Sigmoid colon (tissue), 7 donors: ENCODE measurements around the gene LMBR1. TPM values are rescaled to one million over a fixed set of nuclear protein-coding genes. Genes with fewer than 3 reads are reported as not detected.

Experiments used
- DNase-seq: peaks from one replicate; pipeline ENCODE4 v3.0.0-alpha.2; 2019
- H3K27ac ChIP-seq, 4 donors: fragments of 200-600 bp; sonication (generic); one replicate each; pipeline ENCODE4 v1.5.1; 2016 to 2019; ENCODE audit warnings: mild to moderate bottlenecking in 1 of 4
- H3K27me3 ChIP-seq, 3 donors: fragments of 200-600 bp; sonication (generic); one replicate each; pipeline ENCODE4 v1.5.1; 2019; ENCODE audit warnings: mild to moderate bottlenecking in 1 of 3
- H3K36me3 ChIP-seq, 4 donors: fragments of 200-600 bp; sonication (generic); one replicate each; pipeline ENCODE4 v1.5.1; 2016 to 2019
- H3K4me1 ChIP-seq, 4 donors: fragments of 200-600 bp; sonication (generic); one replicate each; pipeline ENCODE4 v1.5.1; 2017 to 2019
- H3K4me3 ChIP-seq, 4 donors: fragments of 200-600 bp; sonication (generic); one replicate each; pipeline ENCODE4 v1.5.1; 2017 to 2019; ENCODE audit warnings: mild to moderate bottlenecking in 2 of 4, moderate library complexity in 1 of 4
- H3K9me3 ChIP-seq, 4 donors: fragments of 200-600 bp in 3 of 4; sonication (generic) in 3 of 4; one replicate each; pipeline versions ENCODE4 v1.5.1 to v1.6.1; 2013 to 2019
- CTCF ChIP-seq, 4 experiments: fragments of 450-650 bp in 3 of 4; fragments of 200-600 bp in 1 of 4; IDR thresholded peaks; one replicate each; pipeline ENCODE4 v1.5.1; 2016 to 2019; ENCODE audit warnings: antibody characterized with exemption in 4 of 4, mild to moderate bottlenecking in 3 of 4, moderate library complexity in 2 of 4
- EP300 ChIP-seq, 4 donors: sonication (generic); formaldehyde crosslinking; IDR thresholded peaks; one replicate each; pipeline ENCODE4 v1.6.1; 2017; ENCODE audit warnings: antibody characterized with exemption in 4 of 4
- POLR2A ChIP-seq, 2 donors: fragments of 450-650 bp; IDR thresholded peaks; one replicate each; pipeline ENCODE4 v1.6.1; 2016; ENCODE audit warnings: antibody characterized with exemption in 2 of 2, mild to moderate bottlenecking in 2 of 2, moderate library complexity in 2 of 2
- POLR2AphosphoS5 ChIP-seq, 4 donors: sonication (generic); formaldehyde crosslinking; IDR thresholded peaks; one replicate each; pipeline ENCODE4 v1.6.1; 2017; ENCODE audit warnings: antibody characterized with exemption in 4 of 4
- WGBS, 2 donors: extraction: QIAGEN DNeasy Blood & Tissue Kit; methylation state at CpG; one replicate each; pipeline ENCODE4 v1.1.7; 2013; 5-methylcytosine and 5-hydroxymethylcytosine counted together
- intact Hi-C: fragments of 100-400 bp; cut with DNase I; formaldehyde crosslinking; loops from one replicate; pipeline ENCODE4 v1.15.1; 2023
- polyA plus RNA-seq, 3 donors: library from polyadenylated mRNA; stranded (reverse); fragments of 200-250 nt; gene quantifications; one replicate each; pipeline ENCODE4 v1.2.3, GENCODE V29; 2013
- total RNA-seq, 4 donors: library from RNA; depleted of rRNA; stranded (reverse); fragments of >200 nt; gene quantifications; one replicate each; pipeline ENCODE4 v1.1.0, GENCODE V29; 2016
- donor health status: healthy with polysubstance abuse.
- donor health status: Bipolar disorder and iron deficiency.
- donor health status: healthy.

The LMBR1 gene
- total and polyA plus RNA-seq, 7 donors = 2.5 to 60.9 (median 43.9) TPM

DNA sequence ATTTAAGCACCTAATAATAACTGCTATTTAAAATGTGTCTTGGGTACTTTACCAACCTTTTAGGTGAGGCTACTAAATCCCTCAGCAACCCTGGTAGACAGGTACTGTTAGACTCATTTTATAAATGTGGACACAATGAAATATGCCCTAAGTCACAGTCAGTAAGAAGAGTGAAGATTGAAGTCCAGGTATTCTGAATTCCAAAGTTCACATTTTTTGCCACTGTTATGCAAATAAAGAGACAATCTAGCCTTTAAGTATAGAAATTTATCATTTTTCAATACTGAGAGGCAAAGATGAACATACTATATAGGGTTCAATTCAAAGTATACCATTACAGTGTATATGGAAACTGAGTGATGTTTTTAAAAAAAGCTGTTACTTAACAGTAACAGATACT lies 102.7 kb downstream of the LMBR1 start:
- peaks cover 0 to 7% (median 0%) of the 10 kb centered on the region in 4 donors for H3K36me3 ChIP-seq
- H3K9me3 ChIP-seq = no peaks in the 10 kb centered on the region
- H3K27ac ChIP-seq = no peak overlapping the region
- intact Hi-C loops = no loop called here
- no peaks in the 10 kb centered on the region for H3K4me1 ChIP-seq
- no peak overlapping the region for H3K4me3 ChIP-seq
- TF ChIP-seq POLR2AphosphoS5 (IDR thresholded peaks at IDR 0.05) (no peak), EP300 (IDR thresholded peaks at IDR 0.05) (no peak), POLR2A (IDR thresholded peaks at IDR 0.05) (no peak), CTCF (IDR thresholded peaks at IDR 0.05) (no peak)
- H3K27me3 ChIP-seq = no peaks in the 10 kb centered on the region
- no peak for DNase-seq

DNA sequence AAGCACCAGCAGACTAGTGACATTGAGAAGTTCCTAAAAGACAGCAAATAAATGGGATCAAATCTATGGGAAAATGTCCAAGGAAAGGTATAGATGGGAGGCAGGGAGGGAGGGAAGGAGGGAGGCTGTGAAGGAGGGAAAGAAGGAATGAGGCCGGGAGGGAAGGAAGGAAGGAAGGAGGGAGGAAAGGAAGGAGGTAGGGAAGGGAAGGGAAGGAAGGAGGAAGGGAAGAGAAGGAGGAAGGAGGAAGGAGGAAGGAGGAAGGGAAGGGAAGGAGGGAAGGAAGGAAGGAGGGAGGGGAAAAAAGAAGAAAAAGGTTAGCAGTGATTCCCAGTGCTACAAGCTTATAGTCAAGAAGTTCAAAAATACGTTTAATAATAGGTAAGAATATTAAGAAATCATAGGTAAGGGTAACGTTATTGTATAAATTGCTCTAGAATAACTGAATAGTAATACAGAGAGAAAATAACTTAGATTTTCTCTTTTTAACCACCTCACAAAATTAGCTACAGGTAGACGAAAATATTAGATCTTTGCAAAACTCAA lies 106.9 kb downstream of the LMBR1 start:
- 93 to 95% methylated on average over 4 of the region's 4 CpGs for WGBS, 2 donors
- H3K27ac ChIP-seq = no peak overlapping the region
- DNase-seq = no peak
- intact Hi-C loops = no loop called here
- H3K9me3 ChIP-seq = no peaks in the 10 kb centered on the region
- H3K27me3 ChIP-seq = no peaks in the 10 kb centered on the region
- no peaks in the 10 kb centered on the region for H3K4me1 ChIP-seq
- H3K4me3 ChIP-seq = no peak overlapping the region
- no peaks in the 10 kb centered on the region for H3K36me3 ChIP-seq
- TF ChIP-seq EP300 (IDR thresholded peaks at IDR 0.05) = no peak
- no peak for TF ChIP-seq CTCF (IDR thresholded peaks at IDR 0.05)
- TF ChIP-seq POLR2AphosphoS5 (IDR thresholded peaks at IDR 0.05) = no peak
- no peak for TF ChIP-seq POLR2A (IDR thresholded peaks at IDR 0.05)

DNA sequence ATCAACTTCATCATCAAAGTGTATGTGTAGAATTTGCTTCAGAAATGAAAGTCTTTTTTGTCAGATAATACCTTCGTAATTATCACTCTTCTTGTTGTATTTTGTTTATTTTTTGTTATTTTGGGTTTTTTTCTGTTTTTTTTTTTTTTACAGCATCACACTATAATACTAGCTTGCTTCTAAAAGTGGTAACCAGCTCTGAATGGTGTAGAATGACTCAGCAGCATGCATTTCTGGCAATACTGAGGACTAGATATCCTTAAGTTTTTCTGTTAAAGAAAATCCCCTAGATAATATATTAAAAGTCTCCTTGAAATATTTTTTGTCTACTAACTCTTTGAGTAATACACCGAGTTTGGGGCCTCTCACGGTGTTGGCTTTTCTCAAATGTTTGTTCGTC lies 109.1 kb downstream of the LMBR1 start:
- no peak for DNase-seq
- TF ChIP-seq EP300 (IDR thresholded peaks at IDR 0.05) = no peak
- TF ChIP-seq POLR2A (IDR thresholded peaks at IDR 0.05) = no peak
- TF ChIP-seq CTCF (IDR thresholded peaks at IDR 0.05) = no peak
- no peak for TF ChIP-seq POLR2AphosphoS5 (IDR thresholded peaks at IDR 0.05)
- Histone ChIP-seq H3K4me1 (no peaks in the 10 kb centered on the region), H3K27ac (no peak overlapping the region), H3K4me3 (no peak overlapping the region), H3K9me3 (no peaks in the 10 kb centered on the region), H3K27me3 (no peaks in the 10 kb centered on the region), H3K36me3 (no peaks in the 10 kb centered on the region)
- WGBS, 2 donors = 94 to 97% methylated on average over 4 of the region's 4 CpGs
- intact Hi-C loops = no loop called here

- H3K4me1 ChIP-seq = peaks cover 0 to 6% (median 2%) of the 10 kb centered on the region in 4 donors
- no peak for DNase-seq
- no peaks in the 10 kb centered on the region for H3K27me3 ChIP-seq
- no peak for TF ChIP-seq POLR2AphosphoS5 (IDR thresholded peaks at IDR 0.05)
- H3K4me3 ChIP-seq = no peak overlapping the region
- no peak overlapping the region for H3K27ac ChIP-seq
- 84 to 93% methylated on average over 2 of the region's 2 CpGs for whole genome bisulfite sequencing, 2 donors
- intact Hi-C loops = no loop called here
- no peaks in the 10 kb centered on the region for H3K36me3 ChIP-seq
- H3K9me3 ChIP-seq = no peaks in the 10 kb centered on the region
Observed at GRCh38 chr7:156781972-156782371, 111.0 kb downstream of the LMBR1 start.

- H3K4me3 ChIP-seq = no peak overlapping the region
- H3K27me3 ChIP-seq = no peaks in the 10 kb centered on the region
- no peak for DNase-seq
- no peak for TF ChIP-seq EP300 (IDR thresholded peaks at IDR 0.05)
- intact Hi-C loops = no loop called here
- peaks cover 0 to 6% (median 2%) of the 10 kb centered on the region in 4 donors for H3K4me1 ChIP-seq
- WGBS, 2 donors = 75 to 91% methylated on average over 4 of the region's 4 CpGs
- no peaks in the 10 kb centered on the region for H3K36me3 ChIP-seq
- no peak overlapping the region for H3K27ac ChIP-seq
- no peaks in the 10 kb centered on the region for H3K9me3 ChIP-seq
Observed at GRCh38 chr7:156780724-156781455, 112.1 kb downstream of the LMBR1 start.
